ENCODE measurements around the gene SERINC1. TPM values are rescaled to one million over a fixed set of nuclear protein-coding genes. Genes with fewer than 3 reads are reported as not detected.

SERINC1 gene
- total RNA-seq, 1 experiment from 2014 or later, result 57.6 TPM

GRCh38 chr6:122431780-122432179 lies 39.8 kb downstream of the SERINC1 start:
- DNase-seq, result no peak
- Histone ChIP-seq H3K79me2 (ENCODE audit: low read depth) (no peaks in the 10 kb centered on the region), H3K36me3 (ENCODE audit: low read depth) (peaks cover 41% of the 10 kb centered on the region), H3K27me3 (ENCODE audit: insufficient read depth, low read depth) (no peaks in the 10 kb centered on the region), H4K20me1 (ENCODE audit: insufficient read depth) (no peaks in the 10 kb centered on the region), H3K9me2 (ENCODE audit: insufficient read depth) (no peaks in the 10 kb centered on the region), H3K4me2 (no peak overlapping the region), H3K4me1 (replicated peaks; ENCODE audit: insufficient read depth) (no peaks in the 10 kb centered on the region), H2AFZ (no peak overlapping the region), H3K27ac (no peak overlapping the region), H3K4me3 (no peak overlapping the region), H3K9me3 (ENCODE audit: insufficient read depth, low read depth) (no peaks in the 10 kb centered on the region), H3F3A (ENCODE audit: insufficient read depth, low read depth) (no peaks in the 10 kb centered on the region)
- BruUV-seq (replicated peaks), result no TSS peak
- no peak for TF ChIP-seq EZH2 (IDR thresholded peaks at IDR 0.05; ENCODE audit: low read depth)
- TF ChIP-seq CTCF (conservative IDR thresholded peaks at IDR 0.05), result no peak
- intact Hi-C loops (cut with micrococcal nuclease; ENCODE audit: unreplicated experiment), result no loop called here
- POLR2A ChIA-PET (ENCODE audit: unreplicated experiment), result interaction anchor here (0.6 kb wide), 1 partner anchor 59 kb away, joined by 6 read pairs; no protein-coding TSS in a partner anchor
- CTCF ChIA-PET, result no interaction called here

- Histone ChIP-seq H3K27ac (no peak overlapping the region), H3K4me3 (no peak overlapping the region), H3K79me2 (ENCODE audit: low read depth) (no peaks in the 10 kb centered on the region), H3K36me3 (ENCODE audit: low read depth) (peaks cover 43% of the 10 kb centered on the region), H3K4me2 (no peak overlapping the region), H3K4me1 (replicated peaks; ENCODE audit: insufficient read depth) (no peaks in the 10 kb centered on the region), H3F3A (ENCODE audit: insufficient read depth, low read depth) (no peaks in the 10 kb centered on the region), H4K20me1 (ENCODE audit: insufficient read depth) (no peaks in the 10 kb centered on the region), H2AFZ (no peak overlapping the region), H3K9me3 (ENCODE audit: insufficient read depth, low read depth) (no peaks in the 10 kb centered on the region), H3K27me3 (ENCODE audit: insufficient read depth, low read depth) (no peaks in the 10 kb centered on the region), H3K9me2 (ENCODE audit: insufficient read depth) (no peaks in the 10 kb centered on the region)
- no peak for TF ChIP-seq CTCF (conservative IDR thresholded peaks at IDR 0.05)
- TF ChIP-seq EZH2 (IDR thresholded peaks at IDR 0.05; ENCODE audit: low read depth), result no peak
- BruUV-seq (replicated peaks), result no TSS peak
- intact Hi-C loops (cut with micrococcal nuclease; ENCODE audit: unreplicated experiment), result no loop called here
- CTCF ChIA-PET, result no interaction called here
- POLR2A ChIA-PET (ENCODE audit: unreplicated experiment), result no interaction called here
- no peak for DNase-seq
These were observed 42.3 kb downstream of the SERINC1 start for GRCh38 chr6:122429323-122429722.

GRCh38 chr6:122428781-122429180 lies 42.8 kb downstream of the SERINC1 start:
- no peak for DNase-seq
- no peaks in the 10 kb centered on the region for H3K79me2 ChIP-seq (ENCODE audit: low read depth)
- CTCF ChIA-PET, result no interaction called here
- intact Hi-C loops (cut with micrococcal nuclease; ENCODE audit: unreplicated experiment), result no loop called here
- POLR2A ChIA-PET (ENCODE audit: unreplicated experiment), result no interaction called here
- no peak overlapping the region for H3K4me3 ChIP-seq
- no peak overlapping the region for H2AFZ ChIP-seq
- H3F3A ChIP-seq (ENCODE audit: insufficient read depth, low read depth), result no peaks in the 10 kb centered on the region
- H3K4me1 ChIP-seq (replicated peaks; ENCODE audit: insufficient read depth), result no peaks in the 10 kb centered on the region
- TF ChIP-seq CTCF (conservative IDR thresholded peaks at IDR 0.05) (no peak), EZH2 (IDR thresholded peaks at IDR 0.05; ENCODE audit: low read depth) (no peak)
- H3K27ac ChIP-seq, result no peak overlapping the region
- H3K9me3 ChIP-seq (ENCODE audit: insufficient read depth, low read depth), result no peaks in the 10 kb centered on the region
- no peaks in the 10 kb centered on the region for H3K27me3 ChIP-seq (ENCODE audit: insufficient read depth, low read depth)
- no peaks in the 10 kb centered on the region for H4K20me1 ChIP-seq (ENCODE audit: insufficient read depth)
- peaks cover 39% of the 10 kb centered on the region for H3K36me3 ChIP-seq (ENCODE audit: low read depth)
- no peak overlapping the region for H3K4me2 ChIP-seq
- no peaks in the 10 kb centered on the region for H3K9me2 ChIP-seq (ENCODE audit: insufficient read depth)
- BruUV-seq (replicated peaks), result no TSS peak

Measured in PC-9 (cell line).